B cell (primary cell): ENCODE results near the gene TMEM158. TPM values are rescaled to one million over a fixed set of nuclear protein-coding genes. Genes with fewer than 3 reads are reported as not detected.

Experiments
- ATAC-seq: fragments of 200-7000 bp; cut with Tn5 transposase; one replicate; pipeline ENCODE4 v1.10.0; 2021; ENCODE audit warnings: low read depth, mild to moderate bottlenecking, moderate number of reproducible peaks, moderate library complexity
- CTCF ChIA-PET: fragments of 350-600 bp; sonication (Branson Sonifier 250); formaldehyde crosslinking; loops from one replicate; lab custom pipeline; 2021; ENCODE audit warnings: antibody characterized with exemption, inconsistent platforms; lab: Charles Lee
- POLR2A ChIA-PET: fragments of 350-600 bp; sonication (Branson Sonifier 250); formaldehyde crosslinking; loops from one replicate; lab custom pipeline; 2021; ENCODE audit warnings: antibody characterized with exemption; lab: Charles Lee
- DNase-seq: peaks from one replicate; pipeline ENCODE4 v3.0.0; 2013
- H2AFZ ChIP-seq: 2 replicates; pipeline ENCODE4 v1.6.1; 2012; ENCODE audit warnings: mild to moderate bottlenecking, low read depth, low read length; ENCODE audit not compliant: insufficient read depth, poor library complexity, severe bottlenecking
- H3K27ac ChIP-seq, 2 donors: 1 replicate in 1 of 2; 2 replicates in 1 of 2; pipeline ENCODE4 v1.5.1; 2012 to 2013; ENCODE audit warnings: low read length in 2 of 2, mild to moderate bottlenecking in 2 of 2, moderate library complexity in 1 of 2
- H3K27me3 ChIP-seq, 4 experiments: fragments of 200-600 bp in 1 of 4; sonication (generic) in 1 of 4; replicated peaks in 1 of 4; 1 replicate in 2 of 4; 2 replicates in 2 of 4; pipeline versions ENCODE4 v1.6.1 to v1.7.0; 2013 to 2016; ENCODE audit warnings: low read length in 3 of 4, mild to moderate bottlenecking in 2 of 4, mixed read lengths in 1 of 4, moderate library complexity in 1 of 4; ENCODE audit not compliant: insufficient read depth in 4 of 4, control insufficient read depth in 3 of 4; ENCODE audit errors: control extremely low read depth in 1 of 4
- H3K36me3 ChIP-seq, 2 experiments: replicated peaks in 1 of 2; 1 replicate in 1 of 2; 2 replicates in 1 of 2; pipeline versions ENCODE4 v1.6.1 to v1.7.1; 2013; ENCODE audit warnings: low read length in 1 of 2; ENCODE audit not compliant: insufficient read depth in 2 of 2, control insufficient read depth in 1 of 2; ENCODE audit errors: control extremely low read depth in 1 of 2, extremely low read depth in 1 of 2
- H3K4me1 ChIP-seq, 2 donors: fragments of 200-600 bp in 1 of 2; sonication (generic) in 1 of 2; 1 replicate in 1 of 2; 2 replicates in 1 of 2; pipeline versions ENCODE4 v1.5.1 to v1.6.1; 2013 to 2017; ENCODE audit warnings: low read length in 2 of 2; ENCODE audit not compliant: control insufficient read depth in 2 of 2, insufficient read depth in 2 of 2
- H3K4me2 ChIP-seq: replicated peaks from 2 replicates; pipeline ENCODE3; 2012; ENCODE audit warnings: mild to moderate bottlenecking, low read depth, low read length; ENCODE audit not compliant: poor library complexity, severe bottlenecking
- H3K4me3 ChIP-seq, 5 experiments: fragments of 200-600 bp in 1 of 5; sonication (generic) in 1 of 5; 1 replicate in 3 of 5; 2 replicates in 2 of 5; pipeline versions ENCODE4 v1.5.1 to v1.7.0; 2011 to 2016; ENCODE audit warnings: low read length in 4 of 5, mild to moderate bottlenecking in 4 of 5, low read depth in 2 of 5, control low read depth in 1 of 5, moderate library complexity in 1 of 5; ENCODE audit not compliant: insufficient read depth in 1 of 5; ENCODE audit errors: control extremely low read depth in 1 of 5, extremely low read depth in 1 of 5
- H3K79me2 ChIP-seq: fragments of 200-600 bp; sonication (generic); one replicate; pipeline ENCODE4 v1.6.0; 2016; ENCODE audit warnings: low read length; ENCODE audit not compliant: control insufficient read depth, insufficient read depth
- H3K9ac ChIP-seq: fragments of 200-600 bp; sonication (generic); 2 replicates; pipeline ENCODE4 v1.6.1; 2017; ENCODE audit warnings: mild to moderate bottlenecking, low read length, moderate library complexity
- H3K9me3 ChIP-seq, 3 donors: one replicate each; pipeline versions ENCODE4 v1.6.1 to v1.7.1; 2013; ENCODE audit warnings: low read length in 2 of 3; ENCODE audit not compliant: control insufficient read depth in 2 of 3, insufficient read depth in 1 of 3; ENCODE audit errors: control extremely low read depth in 1 of 3
- H4K20me1 ChIP-seq: 2 replicates; pipeline ENCODE4 v1.6.0; 2012; ENCODE audit warnings: mild to moderate bottlenecking, low read length; ENCODE audit not compliant: insufficient read depth, control insufficient read depth, poor library complexity, severe bottlenecking
- H3K27ac Mint-ChIP-seq: one replicate; pipeline ENCODE4 v1.8.0; 2021; ENCODE audit warnings: mixed read lengths
- H3K27me3 Mint-ChIP-seq: one replicate; pipeline ENCODE4 v1.8.0; 2021; ENCODE audit warnings: mixed read lengths
- H3K4me1 Mint-ChIP-seq: one replicate; pipeline ENCODE4 v1.8.0; 2021; ENCODE audit warnings: mixed read lengths
- H3K4me3 Mint-ChIP-seq: one replicate; pipeline ENCODE4 v1.8.0; 2021; ENCODE audit warnings: mixed read lengths
- H3K9me3 Mint-ChIP-seq: one replicate; pipeline ENCODE4 v1.8.0; 2022; ENCODE audit warnings: mixed read lengths; ENCODE audit not compliant: insufficient read depth
- EZH2 ChIP-seq: IDR thresholded peaks from 2 replicates; pipeline ENCODE4 v1.6.1; 2012; ENCODE audit warnings: borderline replicate concordance, low read depth, mild to moderate bottlenecking, moderate library complexity, low read length; ENCODE audit not compliant: insufficient read depth, poor library complexity, severe bottlenecking
- WGBS: methylation state at CpG from one replicate; pipeline ENCODE4 v1.1.5; 2013; ENCODE audit warnings: missing lambda C conversion rate; ENCODE audit not compliant: insufficient coverage; 5-methylcytosine and 5-hydroxymethylcytosine counted together
- intact Hi-C: fragments of 100-400 bp; cut with micrococcal nuclease; formaldehyde crosslinking; loops from one replicate; pipeline ENCODE4 v1.10.0; 2022
- polyA plus RNA-seq: library from polyadenylated mRNA; depleted of rRNA; stranded (reverse); fragments of >200 nt; gene quantifications from 2 replicates; pipeline ENCODE4 v1.2.3, GENCODE V29; 2012
- total RNA-seq, 2 donors: library from RNA; stranded (reverse); fragments of 120-200 nt in 1 of 2; gene quantifications; 1 replicate in 1 of 2; 2 replicates in 1 of 2; pipeline versions ENCODE4 v1.2.3 to v1.2.4, GENCODE V29; 2013 to 2022
- TF ChIP-seq, protein P1 (sequence below): fragments of 200-600 bp; IDR thresholded peaks from one replicate; pipeline ENCODE4 v1.8.0; 2022; ENCODE audit warnings: antibody characterized with exemption, mild to moderate bottlenecking

TMEM158 gene
- total and polyA plus RNA-seq, 2 donors (not counting 1 experiment from before 2014, with no cell fraction given): not detected

DNA sequence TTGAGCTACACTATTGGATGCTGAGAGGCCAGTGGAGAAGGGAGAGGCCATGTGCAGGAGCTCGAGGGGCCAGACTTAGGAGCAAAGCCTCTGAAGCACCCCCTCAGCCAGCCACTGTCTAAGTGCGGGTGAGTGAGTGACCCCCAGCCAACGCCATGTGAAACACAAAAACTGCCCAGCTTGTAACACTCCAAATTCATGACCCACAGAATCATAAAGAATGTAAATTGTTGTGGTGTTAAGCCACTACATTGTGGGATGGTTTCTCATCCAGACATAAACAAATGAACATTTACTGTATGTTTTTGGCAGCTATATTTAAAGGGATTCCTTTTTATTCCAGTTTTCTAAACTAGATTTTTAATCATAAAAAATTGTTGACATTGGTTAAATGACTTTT is 27.2 kb upstream of the TMEM158 start:
- H3K4me1 ChIP-seq: peaks cover 8 to 11% of the 10 kb centered on the region in 2 donors
- no peak for ATAC-seq
- no peak overlapping the region for H3K4me2 ChIP-seq
- no peaks in the 10 kb centered on the region for H3K9me3 ChIP-seq
- CTCF ChIA-PET: no interaction called here
- H3K9me3 Mint-ChIP-seq: no peaks in the 10 kb centered on the region
- H3K27me3 ChIP-seq: peaks cover 0 to 2% (median 0%) of the 10 kb centered on the region in 4 experiments
- POLR2A ChIA-PET: no interaction called here
- H2AFZ ChIP-seq: no peak overlapping the region
- H3K79me2 ChIP-seq: no peaks in the 10 kb centered on the region
- no peak overlapping the region for H3K27ac ChIP-seq
- TF ChIP-seq, protein P1, sequence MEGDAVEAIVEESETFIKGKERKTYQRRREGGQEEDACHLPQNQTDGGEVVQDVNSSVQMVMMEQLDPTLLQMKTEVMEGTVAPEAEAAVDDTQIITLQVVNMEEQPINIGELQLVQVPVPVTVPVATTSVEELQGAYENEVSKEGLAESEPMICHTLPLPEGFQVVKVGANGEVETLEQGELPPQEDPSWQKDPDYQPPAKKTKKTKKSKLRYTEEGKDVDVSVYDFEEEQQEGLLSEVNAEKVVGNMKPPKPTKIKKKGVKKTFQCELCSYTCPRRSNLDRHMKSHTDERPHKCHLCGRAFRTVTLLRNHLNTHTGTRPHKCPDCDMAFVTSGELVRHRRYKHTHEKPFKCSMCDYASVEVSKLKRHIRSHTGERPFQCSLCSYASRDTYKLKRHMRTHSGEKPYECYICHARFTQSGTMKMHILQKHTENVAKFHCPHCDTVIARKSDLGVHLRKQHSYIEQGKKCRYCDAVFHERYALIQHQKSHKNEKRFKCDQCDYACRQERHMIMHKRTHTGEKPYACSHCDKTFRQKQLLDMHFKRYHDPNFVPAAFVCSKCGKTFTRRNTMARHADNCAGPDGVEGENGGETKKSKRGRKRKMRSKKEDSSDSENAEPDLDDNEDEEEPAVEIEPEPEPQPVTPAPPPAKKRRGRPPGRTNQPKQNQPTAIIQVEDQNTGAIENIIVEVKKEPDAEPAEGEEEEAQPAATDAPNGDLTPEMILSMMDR: no peak
- TF ChIP-seq EZH2: no peak
- peaks cover 9% of the 10 kb centered on the region for H3K4me1 Mint-ChIP-seq
- 20% methylated on average over 1 of the region's 3 CpGs for WGBS
- peaks cover 19% of the 10 kb centered on the region for H3K27me3 Mint-ChIP-seq
- no peak for DNase-seq
- H3K4me3 ChIP-seq: no peak overlapping the region
- H3K4me3 Mint-ChIP-seq: no peak overlapping the region
- intact Hi-C loops: no loop called here
- H4K20me1 ChIP-seq: no peaks in the 10 kb centered on the region
- no peak overlapping the region for H3K27ac Mint-ChIP-seq
- H3K36me3 ChIP-seq: no peaks in the 10 kb centered on the region
- no peak overlapping the region for H3K9ac ChIP-seq

DNA sequence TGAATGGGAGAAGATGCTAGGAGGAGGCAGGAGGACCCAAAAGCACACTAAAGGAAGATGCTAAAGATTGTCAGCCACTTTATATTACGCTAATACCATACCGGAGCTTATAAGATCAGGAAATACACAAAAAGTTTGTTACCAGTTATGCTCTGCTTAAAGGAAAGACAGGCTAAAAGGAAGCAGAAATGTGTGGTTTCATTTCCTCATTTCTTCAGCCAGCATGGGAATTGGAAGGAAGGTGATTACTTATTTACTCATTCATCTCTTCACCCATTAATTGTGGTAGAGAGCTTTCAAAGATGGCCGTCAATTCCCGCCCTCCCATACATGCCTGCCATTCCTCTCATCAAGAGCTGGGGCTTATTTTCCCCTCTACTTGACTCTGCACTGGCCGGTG is 26.7 kb upstream of the TMEM158 start:
- H3K4me3 ChIP-seq: no peak overlapping the region
- no peak overlapping the region for H3K9ac ChIP-seq
- DNase-seq: peak; percentile 13
- ATAC-seq: no peak
- intact Hi-C loops: no loop called here
- H3K4me3 Mint-ChIP-seq: no peak overlapping the region
- H3K27me3 ChIP-seq: no peaks in the 10 kb centered on the region
- H3K79me2 ChIP-seq: no peaks in the 10 kb centered on the region
- H3K9me3 ChIP-seq: no peaks in the 10 kb centered on the region
- POLR2A ChIA-PET: no interaction called here
- peaks cover 14% of the 10 kb centered on the region for H3K27me3 Mint-ChIP-seq
- no peaks in the 10 kb centered on the region for H3K36me3 ChIP-seq
- no peak overlapping the region for H3K4me2 ChIP-seq
- WGBS: no CpG with 5 or more reads among the region's 5 CpGs
- peaks cover 9% of the 10 kb centered on the region for H3K4me1 Mint-ChIP-seq
- no peak overlapping the region for H3K27ac ChIP-seq
- H2AFZ ChIP-seq: no peak overlapping the region
- no peak overlapping the region for H3K27ac Mint-ChIP-seq
- CTCF ChIA-PET: interaction anchor here (0.7 kb wide), 1 partner anchor 11 kb away, joined by 3 read pairs; no protein-coding TSS in a partner anchor
- TF ChIP-seq EZH2: no peak
- TF ChIP-seq, protein P1: no peak
- H3K9me3 Mint-ChIP-seq: no peaks in the 10 kb centered on the region
- peaks cover 8 to 11% of the 10 kb centered on the region in 2 donors for H3K4me1 ChIP-seq
- no peaks in the 10 kb centered on the region for H4K20me1 ChIP-seq
